ENCODE results near the gene ADCY5.

The ADCY5 gene

DNA sequence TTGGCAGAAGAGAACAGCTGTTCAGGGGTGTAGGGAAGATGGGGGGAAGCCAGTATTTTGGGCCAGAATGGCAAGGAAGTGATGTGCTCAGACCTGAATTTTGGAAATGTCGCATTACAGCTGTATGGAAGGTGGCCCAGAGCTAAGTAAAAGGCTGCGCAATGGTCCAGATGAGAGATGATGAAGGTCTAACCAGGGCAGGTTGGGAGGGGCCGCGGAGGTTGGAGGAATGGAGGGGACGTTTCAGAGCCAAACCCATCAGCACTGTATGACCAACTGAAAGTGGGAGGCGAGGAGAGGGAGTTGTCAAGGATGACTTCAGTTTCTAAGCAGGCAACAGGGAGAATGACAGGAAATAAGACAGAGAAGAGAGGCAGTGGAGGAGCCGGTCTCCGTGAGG lies 60.8 kb downstream of the ADCY5 start:
- TF ChIP-seq, protein P1, sequence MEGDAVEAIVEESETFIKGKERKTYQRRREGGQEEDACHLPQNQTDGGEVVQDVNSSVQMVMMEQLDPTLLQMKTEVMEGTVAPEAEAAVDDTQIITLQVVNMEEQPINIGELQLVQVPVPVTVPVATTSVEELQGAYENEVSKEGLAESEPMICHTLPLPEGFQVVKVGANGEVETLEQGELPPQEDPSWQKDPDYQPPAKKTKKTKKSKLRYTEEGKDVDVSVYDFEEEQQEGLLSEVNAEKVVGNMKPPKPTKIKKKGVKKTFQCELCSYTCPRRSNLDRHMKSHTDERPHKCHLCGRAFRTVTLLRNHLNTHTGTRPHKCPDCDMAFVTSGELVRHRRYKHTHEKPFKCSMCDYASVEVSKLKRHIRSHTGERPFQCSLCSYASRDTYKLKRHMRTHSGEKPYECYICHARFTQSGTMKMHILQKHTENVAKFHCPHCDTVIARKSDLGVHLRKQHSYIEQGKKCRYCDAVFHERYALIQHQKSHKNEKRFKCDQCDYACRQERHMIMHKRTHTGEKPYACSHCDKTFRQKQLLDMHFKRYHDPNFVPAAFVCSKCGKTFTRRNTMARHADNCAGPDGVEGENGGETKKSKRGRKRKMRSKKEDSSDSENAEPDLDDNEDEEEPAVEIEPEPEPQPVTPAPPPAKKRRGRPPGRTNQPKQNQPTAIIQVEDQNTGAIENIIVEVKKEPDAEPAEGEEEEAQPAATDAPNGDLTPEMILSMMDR (conservative IDR thresholded peaks at IDR 0.05; ENCODE audit: low read depth, low read length): no peak
- no peak for DNase-seq (ENCODE audit: low read depth)
- no peak overlapping the region for H3K4me3 ChIP-seq (ENCODE audit: low read depth, low read length)

GRCh38 chr3:123387532-123387931 lies 61.4 kb downstream of the ADCY5 start:
- no peak for DNase-seq (ENCODE audit: low read depth)
- TF ChIP-seq, protein P1 (conservative IDR thresholded peaks at IDR 0.05; ENCODE audit: low read depth, low read length): no peak
- no peak overlapping the region for H3K4me3 ChIP-seq (ENCODE audit: low read depth, low read length)

DNA sequence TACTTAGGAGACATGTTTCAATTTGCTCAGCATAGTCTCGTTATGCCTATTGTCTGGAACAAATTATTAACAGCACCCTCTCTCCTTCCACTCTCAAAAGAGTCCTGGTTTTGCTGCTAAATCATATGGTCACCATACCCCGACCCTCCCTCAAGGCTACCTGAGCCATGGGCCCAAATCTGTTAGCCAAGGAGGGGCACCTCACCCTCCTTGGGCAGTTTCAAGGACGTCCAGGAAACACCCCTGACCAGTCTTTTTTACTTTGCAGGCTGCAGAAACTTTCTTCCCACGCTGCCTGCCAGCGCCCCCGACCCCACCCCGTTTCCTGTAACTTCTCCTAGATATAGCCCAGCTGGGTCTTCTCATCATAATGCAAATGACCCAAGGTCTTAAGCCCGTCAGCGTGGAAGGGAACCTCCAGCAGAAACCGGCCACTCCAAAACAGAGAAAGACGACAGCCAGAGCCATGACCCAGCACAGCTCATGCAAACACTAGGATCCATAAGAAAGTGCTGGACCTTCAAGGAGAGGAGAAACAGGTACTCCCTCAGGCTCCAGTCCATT lies 62.3 kb downstream of the ADCY5 start:
- DNase-seq (ENCODE audit: low read depth): no peak
- H3K4me3 ChIP-seq (ENCODE audit: low read depth, low read length): no peak overlapping the region
- TF ChIP-seq, protein P1 (conservative IDR thresholded peaks at IDR 0.05; ENCODE audit: low read depth, low read length): no peak

DNA sequence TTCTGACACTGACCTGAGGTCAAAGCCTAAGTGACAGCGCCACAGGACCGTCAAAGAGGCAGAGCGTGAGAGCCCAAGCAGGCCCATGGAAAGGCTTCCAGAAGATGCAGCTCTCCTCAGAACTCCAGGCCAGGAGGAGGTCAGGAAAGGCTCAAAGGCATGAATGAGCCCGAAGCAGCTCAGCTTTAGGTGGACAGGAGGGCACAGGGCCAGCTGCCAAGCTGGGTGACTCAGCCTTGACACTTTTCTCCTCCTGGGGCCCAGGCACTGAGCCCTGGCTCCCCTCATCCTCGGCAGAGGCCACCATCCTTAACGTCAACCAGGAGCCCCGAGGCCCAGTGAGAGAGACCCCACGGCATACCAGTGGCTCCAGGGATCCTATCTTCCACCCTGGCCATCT lies 62.9 kb downstream of the ADCY5 start:
- H3K4me3 ChIP-seq (ENCODE audit: low read depth, low read length): no peak overlapping the region
- DNase-seq (ENCODE audit: low read depth): no peak

GRCh38 chr3:123385499-123385898 lies 63.4 kb downstream of the ADCY5 start:
- TF ChIP-seq, protein P1 (conservative IDR thresholded peaks at IDR 0.05; ENCODE audit: low read depth, low read length): no peak
- DNase-seq (ENCODE audit: low read depth): no peak
- H3K4me3 ChIP-seq (ENCODE audit: low read depth, low read length): no peak overlapping the region

More for the DNA sequence above, 62.9 kb downstream of the ADCY5 start:
- TF ChIP-seq, protein P1 (conservative IDR thresholded peaks at IDR 0.05; ENCODE audit: low read depth, low read length): no peak

- H3K4me3 ChIP-seq (ENCODE audit: low read depth, low read length): no peak overlapping the region
Measured at GRCh38 chr3:123385001-123385401, 63.9 kb downstream of the ADCY5 start.

DNA sequence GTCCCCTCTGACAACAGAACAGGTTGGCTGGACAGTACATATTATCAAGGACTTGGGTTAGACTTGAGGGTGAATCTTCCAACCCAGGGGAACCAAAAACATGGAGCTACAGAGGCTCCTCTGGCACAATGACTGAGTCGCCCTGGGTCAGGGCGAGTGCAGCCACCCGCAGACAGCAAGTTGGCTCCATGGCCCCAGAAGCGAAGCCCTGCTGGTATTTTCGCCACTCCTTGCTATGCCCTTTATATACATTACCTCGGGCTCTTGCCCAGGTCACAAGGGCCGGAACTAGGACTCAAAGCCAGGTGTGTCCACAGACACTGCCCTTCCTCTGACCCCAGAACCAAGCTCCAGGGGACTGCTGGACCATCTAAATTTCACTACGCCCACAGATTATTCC lies 64.6 kb downstream of the ADCY5 start:
- DNase-seq (ENCODE audit: low read depth): no peak
- TF ChIP-seq, protein P1 (conservative IDR thresholded peaks at IDR 0.05; ENCODE audit: low read depth, low read length): no peak
- no peak overlapping the region for H3K4me3 ChIP-seq (ENCODE audit: low read depth, low read length)

More at GRCh38 chr3:123385001-123385401, 63.9 kb downstream of the ADCY5 start:
- TF ChIP-seq, protein P1 (conservative IDR thresholded peaks at IDR 0.05; ENCODE audit: low read depth, low read length): no peak
- DNase-seq (ENCODE audit: low read depth): peak; percentile 46
